GM10248 (cell line): ENCODE data around the gene HOXD4.

ENCODE experiments used
- CTCF ChIA-PET: fragments of 300-600 bp; sonication (Branson Sonifier 250); formaldehyde crosslinking; extraction: SDS; loops from one replicate; lab custom pipeline; 2021; ENCODE audit warnings: antibody characterized with exemption; lab: Yijun Ruan, JAX
- POLR2A ChIA-PET: fragments of 350-650 bp; sonication (Branson Sonifier 250); formaldehyde crosslinking; extraction: SDS; loops from one replicate; lab custom pipeline; 2020; ENCODE audit warnings: antibody characterized with exemption; lab: Yijun Ruan, JAX
- DNase-seq: peaks from one replicate; pipeline ENCODE4 v3.0.0; 2012; ENCODE audit errors: extremely low spot score
- TF ChIP-seq, protein P1 (sequence below): IDR thresholded peaks from 2 replicates; pipeline ENCODE4 v1.5.1; 2012; ENCODE audit warnings: mild to moderate bottlenecking, low read depth; ENCODE audit errors: extremely low read depth, missing control alignments, control extremely low read depth

HOXD4 gene

DNA sequence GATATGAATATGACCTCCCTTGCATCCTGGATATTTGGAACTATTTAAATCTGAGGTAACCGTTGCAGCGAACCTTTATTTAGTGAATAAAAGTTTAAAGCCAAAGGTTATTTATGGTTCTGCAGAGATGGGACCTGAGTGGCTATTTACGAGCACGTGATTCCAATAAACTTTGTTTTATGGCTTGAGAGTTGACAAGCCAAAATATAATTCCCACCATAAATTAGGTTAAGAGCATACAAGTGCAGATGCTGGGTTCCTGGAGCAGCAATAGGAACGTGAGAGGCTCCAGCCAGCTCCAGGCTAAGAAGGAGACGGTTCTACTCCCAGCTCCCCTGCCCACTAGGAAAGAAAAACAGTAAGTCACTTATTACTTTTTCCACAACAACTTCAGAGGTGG is 5.2 kb upstream of the HOXD4 start:
- CTCF ChIA-PET = interaction anchor here (0.7 to 5.0 kb wide), 5 partner anchors 14 to 506 kb away, joined by 3 to 26 read pairs (median 6); no protein-coding TSS in a partner anchor
- TF ChIP-seq, protein P1, sequence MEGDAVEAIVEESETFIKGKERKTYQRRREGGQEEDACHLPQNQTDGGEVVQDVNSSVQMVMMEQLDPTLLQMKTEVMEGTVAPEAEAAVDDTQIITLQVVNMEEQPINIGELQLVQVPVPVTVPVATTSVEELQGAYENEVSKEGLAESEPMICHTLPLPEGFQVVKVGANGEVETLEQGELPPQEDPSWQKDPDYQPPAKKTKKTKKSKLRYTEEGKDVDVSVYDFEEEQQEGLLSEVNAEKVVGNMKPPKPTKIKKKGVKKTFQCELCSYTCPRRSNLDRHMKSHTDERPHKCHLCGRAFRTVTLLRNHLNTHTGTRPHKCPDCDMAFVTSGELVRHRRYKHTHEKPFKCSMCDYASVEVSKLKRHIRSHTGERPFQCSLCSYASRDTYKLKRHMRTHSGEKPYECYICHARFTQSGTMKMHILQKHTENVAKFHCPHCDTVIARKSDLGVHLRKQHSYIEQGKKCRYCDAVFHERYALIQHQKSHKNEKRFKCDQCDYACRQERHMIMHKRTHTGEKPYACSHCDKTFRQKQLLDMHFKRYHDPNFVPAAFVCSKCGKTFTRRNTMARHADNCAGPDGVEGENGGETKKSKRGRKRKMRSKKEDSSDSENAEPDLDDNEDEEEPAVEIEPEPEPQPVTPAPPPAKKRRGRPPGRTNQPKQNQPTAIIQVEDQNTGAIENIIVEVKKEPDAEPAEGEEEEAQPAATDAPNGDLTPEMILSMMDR = no peak
- DNase-seq = no peak
- POLR2A ChIA-PET = no interaction called here

DNA sequence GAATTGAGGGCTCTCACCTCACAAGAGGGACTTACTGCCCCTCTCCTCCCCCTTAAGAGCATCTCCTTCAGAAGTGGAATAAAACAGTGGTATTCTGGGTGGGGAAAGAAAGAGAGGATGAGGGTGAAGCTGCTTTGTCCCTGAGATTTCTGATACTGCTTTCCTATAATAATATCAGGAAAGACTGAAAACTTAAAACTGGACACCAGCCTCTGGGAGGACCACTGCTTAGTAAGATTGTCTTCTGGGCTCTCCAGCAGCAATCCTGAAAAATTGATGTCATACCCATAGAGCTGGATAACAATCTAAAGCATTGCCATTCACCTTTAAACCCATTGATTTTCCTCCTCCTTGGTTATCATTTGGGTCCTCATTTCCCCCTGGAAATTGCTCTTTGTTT is 4.7 kb upstream of the HOXD4 start:
- TF ChIP-seq, protein P1 = no peak
- POLR2A ChIA-PET = no interaction called here
- CTCF ChIA-PET = interaction anchor here (1.2 to 5.0 kb wide), 3 partner anchors 309 to 506 kb away, joined by 3 to 26 read pairs (median 24); no protein-coding TSS in a partner anchor
- no peak for DNase-seq

DNA sequence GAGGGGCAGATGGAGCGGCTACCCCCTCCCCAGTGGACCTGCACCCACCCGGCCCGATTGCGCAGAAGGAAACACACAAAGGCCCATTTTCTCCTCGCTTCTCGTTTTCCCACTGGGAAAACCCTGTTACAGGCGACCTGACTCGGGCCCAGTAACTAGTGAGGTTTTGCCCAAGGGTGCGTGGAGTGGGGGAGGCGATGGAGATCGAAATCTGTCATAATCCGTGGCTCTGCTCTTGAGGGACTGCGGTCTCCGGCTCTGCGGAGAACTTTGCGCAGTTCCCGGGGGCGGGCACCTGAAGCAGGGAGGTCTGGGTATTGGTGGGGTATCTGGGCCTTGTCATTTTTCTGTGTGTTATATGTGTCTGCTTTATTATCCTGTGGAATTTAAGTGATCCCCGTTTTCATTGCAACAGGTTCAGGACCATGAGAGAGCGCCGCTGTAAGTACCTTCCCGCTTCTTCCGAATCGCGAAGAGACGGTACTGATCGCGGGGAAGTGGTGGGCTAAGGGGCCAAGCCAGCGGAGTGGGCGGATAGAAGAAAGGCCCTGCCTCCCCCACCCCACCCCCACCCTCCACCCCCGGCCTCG is 4.0 kb upstream of the HOXD4 start:
- ChIA-PET POLR2A (no interaction called here), CTCF (interaction anchor here (1.0 to 1.2 kb wide), 2 partner anchors 20 to 495 kb away, joined by 3 read pairs; no protein-coding TSS in a partner anchor)
- no peak for DNase-seq

DNA sequence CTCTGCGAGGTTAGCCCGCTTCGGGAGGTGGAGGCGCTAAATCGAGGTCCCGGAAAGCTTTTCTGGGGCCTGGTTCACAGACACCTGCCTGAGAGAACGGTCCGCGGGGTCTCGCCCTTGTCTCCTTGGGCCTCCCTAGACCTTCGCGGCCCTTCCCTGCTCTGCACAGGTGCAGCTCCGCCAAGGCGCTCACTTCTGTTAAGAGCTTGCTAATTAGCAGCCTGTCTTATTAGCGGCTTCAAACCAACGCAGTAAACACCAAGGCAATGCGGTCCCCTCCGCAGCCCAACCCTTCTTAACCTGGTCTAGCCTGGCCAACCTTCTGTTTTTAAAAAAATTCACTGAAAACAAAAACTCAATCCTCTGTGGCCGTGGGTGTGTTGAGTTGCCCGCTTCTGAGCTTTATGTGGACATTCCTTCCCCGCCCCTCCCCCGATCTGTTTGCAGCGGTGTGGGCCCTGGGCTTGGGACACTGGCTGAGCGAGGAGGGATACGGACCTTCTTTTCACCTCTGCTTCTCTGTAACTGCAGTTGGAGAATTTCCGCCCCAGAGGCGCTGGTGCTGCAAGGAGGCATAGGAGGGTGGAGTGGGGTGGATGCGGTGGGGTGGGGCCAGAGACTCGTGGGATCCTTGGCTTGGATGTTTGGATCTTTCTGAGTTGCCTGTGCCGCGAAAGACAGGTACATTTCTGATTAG is 3.4 kb upstream of the HOXD4 start:
- ChIA-PET CTCF (interaction anchor here (1.0 to 1.2 kb wide), 2 partner anchors 21 to 494 kb away, joined by 3 read pairs; no protein-coding TSS in a partner anchor), POLR2A (no interaction called here)
- TF ChIP-seq, protein P1 = no peak
- no peak for DNase-seq

More for the DNA sequence above, 4.0 kb upstream of the HOXD4 start:
- TF ChIP-seq, protein P1 = no peak

DNA sequence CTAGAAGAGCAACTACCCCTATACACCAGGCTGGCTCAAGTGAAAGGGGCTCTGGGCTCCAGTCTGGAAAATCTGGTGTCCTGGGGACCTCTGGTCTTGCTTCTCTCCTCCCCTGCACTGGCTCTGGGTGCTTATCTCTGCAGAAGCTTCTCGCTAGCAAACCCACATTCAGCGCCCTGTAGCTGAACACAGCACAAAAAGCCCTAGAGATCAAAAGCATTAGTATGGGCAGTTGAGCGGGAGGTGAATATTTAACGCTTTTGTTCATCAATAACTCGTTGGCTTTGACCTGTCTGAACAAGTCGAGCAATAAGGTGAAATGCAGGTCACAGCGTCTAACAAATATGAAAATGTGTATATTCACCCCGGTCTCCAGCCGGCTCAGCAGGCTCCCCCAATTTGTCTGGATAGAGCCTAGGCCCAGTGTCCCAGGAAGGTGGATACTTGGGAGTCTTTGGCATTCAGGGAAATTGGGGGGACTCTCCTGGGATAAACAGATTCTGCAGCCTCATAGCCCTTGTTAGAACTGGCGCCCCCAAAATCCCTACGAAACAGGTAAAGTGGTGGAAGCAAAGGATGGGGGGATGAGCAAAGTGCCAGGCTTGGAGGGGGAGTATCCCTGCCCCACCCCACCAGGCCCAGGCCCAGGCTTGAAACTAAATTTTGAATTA is 2.5 kb upstream of the HOXD4 start:
- TF ChIP-seq, protein P1 = no peak
- ChIA-PET CTCF (no interaction called here), POLR2A (no interaction called here)
- DNase-seq = no peak

DNA sequence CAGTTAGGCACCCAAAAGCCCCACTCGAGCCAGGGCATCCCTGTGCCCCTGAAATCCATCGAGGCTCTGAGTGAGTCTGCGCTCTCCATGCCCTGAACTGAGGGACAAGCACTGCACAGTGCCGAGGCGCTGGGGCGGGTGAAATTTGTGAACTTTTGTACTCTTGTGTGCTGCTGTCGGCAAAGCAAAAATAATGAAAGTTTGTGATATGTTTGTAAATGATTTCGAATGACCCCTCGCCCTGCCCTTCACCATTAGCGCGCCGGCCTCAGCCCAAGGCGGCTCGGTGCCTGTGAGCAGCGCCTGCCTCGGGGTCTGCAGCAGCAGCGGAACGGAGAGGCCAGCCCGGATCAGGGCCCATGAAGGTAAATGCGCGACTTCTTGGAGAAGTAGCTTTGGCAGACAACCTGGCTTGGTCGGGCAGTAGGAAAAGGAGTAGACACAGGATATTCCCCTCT is 1.8 kb upstream of the HOXD4 start:
- ChIA-PET CTCF (interaction anchor here (1.4 to 2.3 kb wide), 2 partner anchors 9 to 17 kb away, joined by 3 to 18 read pairs; no protein-coding TSS in a partner anchor), POLR2A (no interaction called here)
- DNase-seq = no peak
- TF ChIP-seq, protein P1 = no peak
